AG04449 (cell line): ENCODE results near the gene SAMD11.
"Not testable (repeated sequence)": the region's sequence is repeated elsewhere in the genome, so short reads cannot be mapped to it uniquely, and the experiment has no call there.

Experiments
- CTCF ChIA-PET: fragments of 350-600 bp; formaldehyde crosslinking; extraction: SDS; loops from one replicate; lab custom pipeline; 2021; ENCODE audit warnings: antibody characterized with exemption; lab: Yijun Ruan, JAX
- POLR2A ChIA-PET: fragments of 400-600, 350-600 bp; formaldehyde crosslinking; extraction: SDS; loops from one replicate; lab custom pipeline; 2020; ENCODE audit warnings: antibody characterized with exemption, inconsistent platforms; lab: Yijun Ruan, JAX
- DNase-seq: peaks from one replicate; pipeline ENCODE4 v3.0.0-alpha.2; 2010; ENCODE audit warnings: low read depth, low spot score
- H3K4me3 ChIP-seq: 2 replicates; pipeline ENCODE4 v1.5.1; 2011; ENCODE audit warnings: low read depth, mild to moderate bottlenecking, control low read depth, low read length
- TF ChIP-seq, protein P1 (sequence below): IDR thresholded peaks from one replicate; pipeline ENCODE4 v1.5.1; 2011; ENCODE audit warnings: mild to moderate bottlenecking, moderate library complexity, low read length, control low read depth, inconsistent platforms; ENCODE audit not compliant: insufficient read depth; ENCODE audit errors: missing control alignments

The SAMD11 gene

DNA sequence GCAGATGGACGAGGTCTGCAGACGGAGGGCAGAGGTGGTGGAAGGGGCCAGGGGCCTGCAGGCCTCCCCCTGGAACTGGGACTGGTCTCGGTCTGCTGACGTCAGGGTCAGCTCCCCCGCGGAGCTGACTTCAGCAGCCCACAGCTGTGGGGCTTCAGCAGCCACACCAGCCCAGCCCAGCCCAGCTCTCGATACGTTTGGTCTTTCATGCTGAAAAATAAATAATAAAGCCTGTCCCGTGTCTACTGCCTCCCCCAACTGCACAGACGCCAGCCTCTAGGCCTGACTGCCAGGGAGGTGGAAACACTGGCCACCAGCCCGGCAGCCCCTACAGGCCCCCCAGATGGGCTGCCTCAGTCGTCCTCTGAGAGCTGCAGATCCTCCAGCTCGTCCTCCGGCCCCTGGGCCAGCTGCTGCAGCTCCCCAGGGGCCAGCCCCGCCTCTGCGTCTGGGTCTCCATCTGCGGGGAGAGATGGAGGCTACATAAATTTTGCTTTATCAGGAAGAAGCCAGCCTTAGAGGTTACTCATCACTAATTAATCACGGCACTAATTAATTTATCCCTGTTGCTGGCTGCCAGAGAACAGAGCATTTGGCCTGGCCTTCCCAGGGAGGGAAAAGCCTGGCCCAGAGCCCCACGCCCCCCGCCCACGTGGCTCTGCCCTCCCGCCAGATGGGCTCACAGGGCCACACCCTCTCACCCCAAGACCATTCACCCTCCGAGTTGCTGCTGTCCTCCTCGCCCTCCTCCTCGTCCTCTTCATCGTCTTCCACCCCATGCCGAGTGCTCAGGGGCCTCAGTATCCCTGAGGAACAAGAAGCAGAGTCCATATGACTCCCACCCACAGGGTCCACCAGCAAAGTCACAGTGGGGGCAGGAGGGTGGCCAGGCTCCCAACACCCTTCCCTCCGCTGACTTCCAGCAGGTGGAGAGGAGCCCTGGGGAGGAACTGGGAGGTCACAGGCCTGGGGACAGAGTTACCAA is 20.9 kb downstream of the SAMD11 start:
- ChIA-PET CTCF (interaction anchor here (2.8 kb wide), 1 partner anchor 40 kb away, joined by 9 read pairs; no protein-coding TSS in a partner anchor), POLR2A (interaction anchor here (0.6 kb wide), 1 partner anchor 16 kb away, joined by 3 read pairs; no protein-coding TSS in a partner anchor)
- no peak for DNase-seq
- TF ChIP-seq, protein P1, sequence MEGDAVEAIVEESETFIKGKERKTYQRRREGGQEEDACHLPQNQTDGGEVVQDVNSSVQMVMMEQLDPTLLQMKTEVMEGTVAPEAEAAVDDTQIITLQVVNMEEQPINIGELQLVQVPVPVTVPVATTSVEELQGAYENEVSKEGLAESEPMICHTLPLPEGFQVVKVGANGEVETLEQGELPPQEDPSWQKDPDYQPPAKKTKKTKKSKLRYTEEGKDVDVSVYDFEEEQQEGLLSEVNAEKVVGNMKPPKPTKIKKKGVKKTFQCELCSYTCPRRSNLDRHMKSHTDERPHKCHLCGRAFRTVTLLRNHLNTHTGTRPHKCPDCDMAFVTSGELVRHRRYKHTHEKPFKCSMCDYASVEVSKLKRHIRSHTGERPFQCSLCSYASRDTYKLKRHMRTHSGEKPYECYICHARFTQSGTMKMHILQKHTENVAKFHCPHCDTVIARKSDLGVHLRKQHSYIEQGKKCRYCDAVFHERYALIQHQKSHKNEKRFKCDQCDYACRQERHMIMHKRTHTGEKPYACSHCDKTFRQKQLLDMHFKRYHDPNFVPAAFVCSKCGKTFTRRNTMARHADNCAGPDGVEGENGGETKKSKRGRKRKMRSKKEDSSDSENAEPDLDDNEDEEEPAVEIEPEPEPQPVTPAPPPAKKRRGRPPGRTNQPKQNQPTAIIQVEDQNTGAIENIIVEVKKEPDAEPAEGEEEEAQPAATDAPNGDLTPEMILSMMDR, result no peak
- no peak overlapping the region for H3K4me3 ChIP-seq

DNA sequence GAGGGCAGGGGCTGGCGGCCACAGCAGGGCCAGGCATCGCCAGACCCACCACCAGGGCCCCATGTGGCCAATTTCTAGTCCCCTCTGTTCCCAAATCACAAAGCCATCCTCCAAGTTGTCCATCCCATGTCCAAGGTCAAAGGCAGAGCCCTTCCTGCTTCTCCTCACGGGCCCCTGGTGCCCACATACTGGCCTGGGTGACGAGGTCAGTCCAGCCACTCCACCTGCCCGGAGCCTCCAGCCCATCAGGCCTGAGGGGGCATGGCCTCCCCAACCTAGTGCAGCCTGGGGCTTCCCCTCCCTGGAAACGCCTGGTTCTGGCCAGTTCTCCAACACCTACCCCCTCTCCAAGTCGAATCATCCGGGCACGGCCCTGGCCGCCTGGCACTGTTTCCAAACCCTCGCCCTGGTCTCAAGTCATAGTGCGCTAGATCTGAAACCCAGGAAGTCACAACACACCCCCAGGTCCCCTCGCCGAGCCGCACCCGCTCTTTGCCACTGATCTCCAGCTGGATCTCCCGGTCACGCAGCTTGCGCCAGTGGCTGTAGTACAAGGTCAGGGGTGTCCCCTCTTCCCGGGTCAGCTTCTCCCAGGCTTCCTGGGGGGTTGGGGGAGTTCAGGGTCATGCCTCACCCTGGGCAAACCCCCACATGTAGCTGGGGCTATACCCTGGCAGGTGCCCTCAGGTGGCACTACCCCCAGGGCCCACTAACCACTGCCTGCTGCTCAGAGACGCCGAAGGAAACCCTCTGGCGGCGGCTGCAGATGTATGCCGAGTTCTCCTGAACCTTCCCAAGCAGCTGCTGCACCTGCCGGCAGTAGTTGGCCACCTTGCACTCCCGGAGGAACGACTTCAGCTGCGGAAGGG is 22.2 kb downstream of the SAMD11 start:
- DNase-seq, result no peak
- CTCF ChIA-PET, result interaction anchor here (0.7 to 2.8 kb wide), 3 partner anchors 8 to 41 kb away, joined by 3 to 9 read pairs (median 3); no protein-coding TSS in a partner anchor
- POLR2A ChIA-PET, result interaction anchor here (0.7 kb wide), 1 partner anchor 38 kb away, joined by 3 read pairs; no protein-coding TSS in a partner anchor
- H3K4me3 ChIP-seq, result no peak overlapping the region
- TF ChIP-seq, protein P1, result no peak

DNA sequence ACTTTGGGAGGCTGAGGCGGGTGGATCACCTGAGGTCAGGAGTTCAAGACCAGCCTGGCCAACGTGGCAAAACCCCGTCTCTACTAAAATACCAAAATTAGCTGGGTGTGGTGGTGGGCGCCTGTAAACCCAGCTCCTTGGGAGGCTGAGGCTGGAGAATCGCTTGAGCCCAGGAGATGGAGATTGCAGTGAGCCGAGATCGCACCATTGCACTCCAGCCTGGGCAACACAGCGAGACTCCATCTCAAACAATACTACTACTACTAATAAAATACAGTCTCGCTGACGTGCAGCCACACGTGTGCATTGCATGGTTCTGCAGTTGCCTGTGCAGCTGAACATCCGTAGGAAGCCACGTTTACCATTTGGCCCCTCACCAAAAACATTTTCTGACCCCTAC is 23.1 kb downstream of the SAMD11 start:
- DNase-seq, POLR2A ChIA-PET: not testable (repeated sequence)
- CTCF ChIA-PET, result interaction anchor here (0.7 to 2.8 kb wide), 3 partner anchors 9 to 42 kb away, joined by 3 to 9 read pairs (median 3); no protein-coding TSS in a partner anchor

DNA sequence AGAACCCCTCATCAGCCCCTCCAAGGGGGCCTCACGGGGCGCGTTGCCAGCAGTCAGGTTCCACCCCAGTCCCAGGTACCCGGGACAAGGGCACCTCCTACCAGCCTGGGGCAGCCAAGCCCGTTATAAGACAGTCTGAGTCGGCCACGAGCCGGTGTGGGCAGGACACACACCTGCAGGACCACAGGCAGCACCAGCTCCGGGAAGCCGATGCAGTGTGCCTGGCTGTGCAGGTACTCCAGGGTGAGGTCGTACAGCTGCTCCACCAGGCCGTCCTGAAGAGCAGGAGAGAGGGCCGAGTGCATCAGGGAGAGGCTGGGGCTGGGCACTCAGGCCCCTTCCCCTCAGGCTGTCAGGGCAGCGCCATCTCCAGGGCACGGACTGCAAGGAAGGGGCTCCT is 24.2 kb downstream of the SAMD11 start:
- POLR2A ChIA-PET, result no interaction called here

More for the DNA sequence above, 23.1 kb downstream of the SAMD11 start:
- H3K4me3 ChIP-seq, result not testable (repeated sequence)

DNA sequence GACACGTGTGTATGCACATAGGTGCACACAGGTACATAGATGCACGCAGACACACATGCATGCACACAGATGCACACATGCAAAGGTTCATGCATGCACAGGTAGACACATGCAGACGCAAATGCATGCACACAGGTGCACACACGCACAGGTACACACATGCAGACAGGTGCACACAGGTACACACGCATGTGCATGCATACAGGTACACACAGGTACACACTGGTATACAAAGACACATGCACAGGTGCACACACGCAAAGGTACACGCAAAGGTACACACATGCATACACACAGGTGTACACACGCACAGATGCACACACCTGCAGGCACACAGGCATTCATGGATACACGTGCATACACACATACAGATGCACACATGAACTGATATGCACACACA is 26.5 kb downstream of the SAMD11 start:
- no peak overlapping the region for H3K4me3 ChIP-seq
- TF ChIP-seq, protein P1, result no peak
- no peak for DNase-seq
- POLR2A ChIA-PET, result no interaction called here
- CTCF ChIA-PET, result interaction anchor here (1.0 kb wide), 1 partner anchor 34 kb away, joined by 3 read pairs; no protein-coding TSS in a partner anchor

More for the DNA sequence above, 24.2 kb downstream of the SAMD11 start:
- TF ChIP-seq, protein P1, result no peak
- no peak for DNase-seq
- no peak overlapping the region for H3K4me3 ChIP-seq
- CTCF ChIA-PET, result no interaction called here

DNA sequence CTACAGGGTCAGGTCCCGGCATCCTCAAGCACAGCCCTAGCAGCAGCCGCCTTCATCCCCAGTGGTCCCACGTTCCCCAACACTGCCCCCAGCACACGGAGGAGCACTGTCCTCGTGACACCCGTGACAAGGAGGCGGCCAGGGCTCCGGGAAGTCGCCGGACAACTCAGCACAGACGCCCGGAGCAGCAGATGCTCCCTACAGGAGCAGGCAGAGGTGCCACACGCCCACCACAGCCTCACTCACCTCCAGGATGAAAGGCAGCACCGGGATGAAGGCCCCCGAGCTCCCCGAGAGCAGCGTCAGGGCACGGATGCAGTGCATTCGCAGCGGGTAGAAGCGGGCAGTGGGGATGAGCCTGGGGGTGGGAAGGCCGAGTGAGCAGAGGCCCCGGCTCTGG is 27.2 kb downstream of the SAMD11 start:
- TF ChIP-seq, protein P1, result no peak
- no peak for DNase-seq
- ChIA-PET POLR2A (no interaction called here), CTCF (no interaction called here)
- H3K4me3 ChIP-seq, result no peak overlapping the region
